H9 (cell line): ENCODE data around the gene RNF157. TPM values are rescaled to one million over a fixed set of nuclear protein-coding genes. Genes with fewer than 3 reads are reported as not detected.

Experiments
- DNase-seq: peaks from one replicate; pipeline ENCODE4 v3.0.0-alpha.2; 2017
- H2AFZ ChIP-seq: one replicate; pipeline ENCODE4 v1.6.1; 2013; ENCODE audit warnings: mild to moderate bottlenecking, low read length, control low read depth, moderate library complexity
- H2AK5ac ChIP-seq: 2 replicates; pipeline ENCODE4 v1.6.1; 2013; ENCODE audit warnings: low read length, control low read depth, mixed read lengths; ENCODE audit not compliant: insufficient read length
- H2BK120ac ChIP-seq: one replicate; pipeline ENCODE4 v1.6.1; 2013; ENCODE audit warnings: low read depth, mild to moderate bottlenecking, low read length, control low read depth, inconsistent platforms; ENCODE audit not compliant: poor library complexity, severe bottlenecking
- H2BK12ac ChIP-seq: 2 replicates; pipeline ENCODE4 v1.6.1; 2013; ENCODE audit warnings: low read length, control low read depth, mixed read lengths, low read depth; ENCODE audit not compliant: insufficient read length
- H2BK15ac ChIP-seq: 2 replicates; pipeline ENCODE4 v1.6.1; 2013; ENCODE audit warnings: low read depth, low read length, control low read depth
- H2BK20ac ChIP-seq: one replicate; pipeline ENCODE4 v1.6.1; 2013; ENCODE audit warnings: low read depth, mild to moderate bottlenecking, low read length, control low read depth, inconsistent platforms; ENCODE audit not compliant: poor library complexity, severe bottlenecking
- H2BK5ac ChIP-seq: 2 replicates; pipeline ENCODE4 v1.6.1; 2013; ENCODE audit warnings: low read length, control low read depth, mixed read lengths; ENCODE audit not compliant: insufficient read length
- H3K14ac ChIP-seq: 2 replicates; pipeline ENCODE4 v1.6.1; 2013; ENCODE audit warnings: low read length, control low read depth; ENCODE audit not compliant: insufficient read depth
- H3K18ac ChIP-seq: 2 replicates; pipeline ENCODE4 v1.6.1; 2013; ENCODE audit warnings: low read depth, mild to moderate bottlenecking, mixed read lengths, low read length, control low read depth; ENCODE audit not compliant: insufficient read length
- H3K23ac ChIP-seq: 2 replicates; pipeline ENCODE4 v1.6.1; 2013; ENCODE audit warnings: low read length, control low read depth, mixed read lengths, low read depth; ENCODE audit not compliant: insufficient read length
- H3K23me2 ChIP-seq: 2 replicates; pipeline ENCODE4 v1.6.1; 2013; ENCODE audit warnings: low read depth, mild to moderate bottlenecking, mixed read lengths, low read length, control low read depth; ENCODE audit not compliant: insufficient read length, poor library complexity, severe bottlenecking
- H3K27ac ChIP-seq: 2 replicates; pipeline ENCODE4 v1.5.1; 2013; ENCODE audit warnings: low read length, control low read depth, mixed read lengths, low read depth; ENCODE audit not compliant: insufficient read length
- H3K27me3 ChIP-seq: 2 replicates; pipeline ENCODE4 v1.6.1; 2013; ENCODE audit warnings: low read length, control low read depth, inconsistent platforms; ENCODE audit not compliant: insufficient read depth
- H3K4ac ChIP-seq: 2 replicates; pipeline ENCODE4 v1.6.1; 2013; ENCODE audit warnings: low read depth, mild to moderate bottlenecking, control low read depth, inconsistent platforms, low read length, moderate library complexity
- H3K4me1 ChIP-seq: 2 replicates; pipeline ENCODE4 v1.6.1; 2013; ENCODE audit warnings: low read length, control low read depth, inconsistent platforms; ENCODE audit not compliant: insufficient read depth
- H3K4me2 ChIP-seq: 2 replicates; pipeline ENCODE4 v1.6.1; 2013; ENCODE audit warnings: low read length, control low read depth, mixed read lengths; ENCODE audit not compliant: insufficient read length, insufficient read depth
- H3K56ac ChIP-seq: 2 replicates; pipeline ENCODE4 v1.6.1; 2013; ENCODE audit warnings: low read depth, mild to moderate bottlenecking, mixed read lengths, low read length, control low read depth; ENCODE audit not compliant: insufficient read length
- H3K79me1 ChIP-seq: 2 replicates; pipeline ENCODE4 v1.6.1; 2013; ENCODE audit warnings: low read depth, mild to moderate bottlenecking, moderate library complexity, low read length, control low read depth, inconsistent platforms; ENCODE audit not compliant: insufficient read depth, poor library complexity, severe bottlenecking
- H3K79me2 ChIP-seq: 2 replicates; pipeline ENCODE4 v1.6.1; 2013; ENCODE audit warnings: low read length, control low read depth, inconsistent platforms; ENCODE audit not compliant: insufficient read depth
- H3K9ac ChIP-seq: 2 replicates; pipeline ENCODE4 v1.6.1; 2013; ENCODE audit warnings: low read length, control low read depth, mixed read lengths; ENCODE audit not compliant: insufficient read length; ENCODE audit errors: extremely low read depth
- H3K9me3 ChIP-seq: one replicate; pipeline ENCODE4 v1.6.1; 2013; ENCODE audit warnings: low read depth, low read length, inconsistent platforms; ENCODE audit not compliant: control insufficient read depth
- H3T11ph ChIP-seq: one replicate; pipeline ENCODE4 v1.6.1; 2013; ENCODE audit warnings: mild to moderate bottlenecking, low read length, control low read depth, inconsistent platforms
- H4K20me1 ChIP-seq: one replicate; pipeline ENCODE4 v1.6.1; 2013; ENCODE audit not compliant: control insufficient read depth, insufficient read length, insufficient read depth
- H4K5ac ChIP-seq: 2 replicates; pipeline ENCODE4 v1.6.1; 2013; ENCODE audit warnings: low read depth, mild to moderate bottlenecking, mixed read lengths, low read length, control low read depth; ENCODE audit not compliant: insufficient read length
- H4K8ac ChIP-seq: replicated peaks from 2 replicates; pipeline ENCODE4 v1.6.1; 2013; ENCODE audit warnings: low read length, control low read depth, mixed read lengths, low read depth; ENCODE audit not compliant: insufficient read length
- H4K91ac ChIP-seq: 2 replicates; pipeline ENCODE4 v1.6.1; 2013; ENCODE audit warnings: low read depth, mild to moderate bottlenecking, moderate library complexity, mixed read lengths, low read length, control low read depth; ENCODE audit not compliant: insufficient read length
- H3K27ac Mint-ChIP-seq, 3 experiments: 2 replicates in 2 of 3; 3 replicates in 1 of 3; pipeline ENCODE4 v1.8.0; 2020 to 2021; ENCODE audit warnings: mixed read lengths in 3 of 3, mild to moderate bottlenecking in 1 of 3, moderate library complexity in 1 of 3
- H3K27me3 Mint-ChIP-seq: 2 replicates; pipeline ENCODE4 v1.8.0; 2021; ENCODE audit warnings: low read depth, mild to moderate bottlenecking, moderate library complexity, mixed read lengths
- H3K36me3 Mint-ChIP-seq, 3 experiments: 2 replicates in 2 of 3; 3 replicates in 1 of 3; pipeline ENCODE4 v1.8.0; 2020 to 2021; ENCODE audit warnings: low read depth in 3 of 3, mixed read lengths in 3 of 3; ENCODE audit not compliant: insufficient read depth in 1 of 3
- H3K4me1 Mint-ChIP-seq, 2 experiments: 2 replicates each; pipeline ENCODE4 v1.8.0; 2020; ENCODE audit warnings: mixed read lengths in 2 of 2
- H3K4me3 Mint-ChIP-seq, 2 experiments: 2 replicates in 1 of 2; 3 replicates in 1 of 2; pipeline ENCODE4 v1.8.0; 2020 to 2021; ENCODE audit warnings: mild to moderate bottlenecking in 2 of 2, mixed read lengths in 2 of 2, moderate library complexity in 1 of 2
- H3K9me3 Mint-ChIP-seq, 2 experiments: 2 replicates in 1 of 2; 3 replicates in 1 of 2; pipeline ENCODE4 v1.8.0; 2020; ENCODE audit warnings: mild to moderate bottlenecking in 2 of 2, mixed read lengths in 2 of 2, moderate library complexity in 1 of 2
- WGBS: extraction: QIAGEN DNeasy Blood & Tissue Kit; methylation state at CpG from one replicate; pipeline ENCODE4 v1.1.7; 2013; ENCODE audit warnings: missing lambda C conversion rate, low lambda C conversion rate, mixed read lengths; ENCODE audit not compliant: insufficient read length; ENCODE audit errors: extremely low coverage; 5-methylcytosine and 5-hydroxymethylcytosine counted together
- total RNA-seq: library from RNA; stranded (reverse); gene quantifications from 2 replicates; pipeline ENCODE4 v1.2.1, GENCODE V29; 2021
- TF ChIP-seq, protein P1 (sequence below): fragments of 200-600 bp; sonication (generic); conservative IDR thresholded peaks from 3 replicates; pipeline ENCODE4 v1.8.0; 2021; ENCODE audit warnings: antibody characterized with exemption, mild to moderate bottlenecking

The RNF157 gene
- total RNA-seq, 1 experiment from 2014 or later, result 9.9 TPM

DNA sequence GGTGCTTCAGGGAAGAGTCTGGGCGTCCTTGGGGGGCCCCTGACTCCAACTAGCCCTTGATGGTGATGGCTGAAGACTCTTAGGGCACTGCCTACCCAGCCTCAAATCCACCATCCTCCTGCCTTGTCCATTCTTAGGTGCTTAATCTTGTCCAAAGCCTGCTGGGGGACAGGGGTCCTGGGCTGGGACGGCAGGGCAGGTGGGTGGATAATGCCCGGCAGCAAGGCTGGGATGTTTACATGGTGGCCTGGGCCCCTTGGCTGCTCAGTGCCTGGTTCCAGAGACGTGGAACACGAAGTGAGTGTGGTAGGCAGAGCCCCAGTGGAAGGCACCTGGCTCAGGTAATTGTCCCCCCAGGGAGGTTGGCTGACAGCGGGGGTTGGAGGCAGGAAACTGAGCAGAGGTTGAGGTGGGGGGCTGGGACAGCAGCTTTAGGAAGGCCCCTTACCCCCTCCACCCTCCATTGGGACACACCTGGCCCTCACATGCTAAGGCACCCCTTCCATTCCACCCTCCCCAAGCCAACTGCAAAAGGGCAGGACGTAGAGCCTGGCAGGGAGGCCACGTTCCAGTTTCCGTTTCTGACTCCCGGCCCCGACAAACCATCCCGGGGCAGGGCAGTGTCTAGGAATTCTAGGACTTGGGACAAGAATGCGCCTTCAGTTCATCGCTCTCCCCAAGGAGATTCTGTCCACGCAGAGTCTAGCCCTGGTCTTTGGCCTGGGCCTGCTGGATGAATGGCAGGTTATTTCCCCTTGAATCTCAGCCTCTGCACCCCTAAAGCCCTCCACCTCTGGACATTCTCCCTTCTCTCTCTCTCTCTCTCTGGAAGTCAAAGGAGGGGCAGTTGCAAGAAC lies 101.2 kb downstream of the RNF157 start:
- Histone ChIP-seq H3K79me1 (no peaks in the 10 kb centered on the region), H2BK15ac (no peak overlapping the region), H3K4ac (no peak overlapping the region), H2BK5ac (no peak overlapping the region), H3K18ac (no peak overlapping the region), H3K14ac (no peak overlapping the region), H2AK5ac (no peak overlapping the region), H4K8ac (no peak overlapping the region), H2BK20ac (no peak overlapping the region), H4K91ac (no peak overlapping the region), H3K9me3 (no peaks in the 10 kb centered on the region), H3K27me3 (peaks cover 45% of the 10 kb centered on the region), H3T11ph (no peak overlapping the region), H3K9ac (no peak overlapping the region), H3K27ac (no peak overlapping the region), H4K20me1 (no peaks in the 10 kb centered on the region), H3K4me1 (peaks cover 18% of the 10 kb centered on the region; the same call in 1 of the 2 replicates), H3K23me2 (peaks cover 47% of the 10 kb centered on the region), H4K5ac (no peak overlapping the region), H2BK120ac (no peak overlapping the region), H2AFZ (no peak overlapping the region), H3K79me2 (no peaks in the 10 kb centered on the region), H3K56ac (no peak overlapping the region), H3K23ac (no peak overlapping the region), H2BK12ac (no peak overlapping the region), H3K4me2 (peak overlapping the region; percentile 84)
- H3K4me3 Mint-ChIP-seq, result peak overlapping the region; percentile 69 to 81
- peaks cover 83% of the 10 kb centered on the region for H3K27me3 Mint-ChIP-seq
- H3K36me3 Mint-ChIP-seq, result no peaks in the 10 kb centered on the region
- TF ChIP-seq, protein P1, sequence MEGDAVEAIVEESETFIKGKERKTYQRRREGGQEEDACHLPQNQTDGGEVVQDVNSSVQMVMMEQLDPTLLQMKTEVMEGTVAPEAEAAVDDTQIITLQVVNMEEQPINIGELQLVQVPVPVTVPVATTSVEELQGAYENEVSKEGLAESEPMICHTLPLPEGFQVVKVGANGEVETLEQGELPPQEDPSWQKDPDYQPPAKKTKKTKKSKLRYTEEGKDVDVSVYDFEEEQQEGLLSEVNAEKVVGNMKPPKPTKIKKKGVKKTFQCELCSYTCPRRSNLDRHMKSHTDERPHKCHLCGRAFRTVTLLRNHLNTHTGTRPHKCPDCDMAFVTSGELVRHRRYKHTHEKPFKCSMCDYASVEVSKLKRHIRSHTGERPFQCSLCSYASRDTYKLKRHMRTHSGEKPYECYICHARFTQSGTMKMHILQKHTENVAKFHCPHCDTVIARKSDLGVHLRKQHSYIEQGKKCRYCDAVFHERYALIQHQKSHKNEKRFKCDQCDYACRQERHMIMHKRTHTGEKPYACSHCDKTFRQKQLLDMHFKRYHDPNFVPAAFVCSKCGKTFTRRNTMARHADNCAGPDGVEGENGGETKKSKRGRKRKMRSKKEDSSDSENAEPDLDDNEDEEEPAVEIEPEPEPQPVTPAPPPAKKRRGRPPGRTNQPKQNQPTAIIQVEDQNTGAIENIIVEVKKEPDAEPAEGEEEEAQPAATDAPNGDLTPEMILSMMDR, result no peak
- DNase-seq, result peak; percentile 48
- peaks cover 1% of the 10 kb centered on the region in 2 experiments; a peak in 3 of 5 replicates for H3K9me3 Mint-ChIP-seq
- no CpG with 5 or more reads among the region's 15 CpGs for WGBS
- H3K4me1 Mint-ChIP-seq, result peaks cover 65 to 78% of the 10 kb centered on the region in 2 experiments
- H3K27ac Mint-ChIP-seq, result no peak overlapping the region
